ENCODE measurements around the gene SYNE3.

The SYNE3 gene

GRCh38 chr14:95553141-95553540 lies 36.7 kb upstream of the SYNE3 start:
- no CpG with 5 or more reads among the region's 7 CpGs for WGBS (ENCODE audit: extremely low coverage, insufficient coverage, insufficient read length)
- Histone ChIP-seq H3K14ac (ENCODE audit: low read length) (no peak overlapping the region), H3K4me1 (ENCODE audit: control insufficient read depth in 1 of 2, insufficient read depth in 2 of 2, low read length in 2 of 2) (peaks cover 4 to 5% of the 10 kb centered on the region in 2 experiments), H4K8ac (ENCODE audit: low read depth, low read length) (no peak overlapping the region), H3K4me3 (ENCODE audit: low read depth, low read length) (no peak overlapping the region), H2BK5ac (ENCODE audit: low read depth, low read length, poor library complexity) (no peak overlapping the region), H2AK5ac (ENCODE audit: low read length) (no peak overlapping the region), H3K4me2 (ENCODE audit: low read length) (no peak overlapping the region), H2BK12ac (ENCODE audit: low read length) (no peak overlapping the region), H2AFZ (ENCODE audit: insufficient read depth, low read length, poor library complexity) (no peak overlapping the region), H3K18ac (ENCODE audit: low read length) (no peak overlapping the region), H3K27me3 (ENCODE audit: insufficient read depth, low read length) (no peaks in the 10 kb centered on the region), H3K23ac (ENCODE audit: low read length) (no peak overlapping the region), H3K79me2 (ENCODE audit: control insufficient read depth, insufficient read depth, low read length, poor library complexity) (no peaks in the 10 kb centered on the region), H4K12ac (ENCODE audit: low read depth, low read length) (no peak overlapping the region), H3K4ac (ENCODE audit: low read depth, low read length) (no peak overlapping the region), H3K36me3 (ENCODE audit: control insufficient read depth in 1 of 2, insufficient read depth in 2 of 2, low read length in 2 of 2) (no peaks in the 10 kb centered on the region), H3K9ac (ENCODE audit: low read length) (no peak overlapping the region), H3K79me1 (ENCODE audit: low read length) (no peaks in the 10 kb centered on the region), H3K9me3 (ENCODE audit: insufficient read depth, low read depth, low read length) (no peaks in the 10 kb centered on the region), H3K27ac (ENCODE audit: low read depth, low read length) (no peak overlapping the region), H4K91ac (ENCODE audit: low read depth, low read length) (no peak overlapping the region), H2BK120ac (ENCODE audit: insufficient read depth, low read length, poor library complexity) (no peak overlapping the region)
- DNase-seq = no peak

- no peak overlapping the region for H2AFZ ChIP-seq (ENCODE audit: insufficient read depth, low read length, poor library complexity)
- peak overlapping the region; percentile 27 for H3K9ac ChIP-seq (ENCODE audit: low read length)
- peaks cover 8 to 15% of the 10 kb centered on the region in 2 experiments for H3K4me1 ChIP-seq (ENCODE audit: control insufficient read depth in 1 of 2, insufficient read depth in 2 of 2, low read length in 2 of 2)
- no peaks in the 10 kb centered on the region for H3K27me3 ChIP-seq (ENCODE audit: insufficient read depth, low read length)
- no peak overlapping the region for H3K4ac ChIP-seq (ENCODE audit: low read depth, low read length)
- H3K27ac ChIP-seq (ENCODE audit: low read depth, low read length) = no peak overlapping the region
- no peak overlapping the region for H3K4me2 ChIP-seq (ENCODE audit: low read length)
- H3K36me3 ChIP-seq (ENCODE audit: control insufficient read depth in 1 of 2, insufficient read depth in 2 of 2, low read length in 2 of 2) = no peaks in the 10 kb centered on the region
- H2AK5ac ChIP-seq (ENCODE audit: low read length) = no peak overlapping the region
- H4K91ac ChIP-seq (ENCODE audit: low read depth, low read length) = no peak overlapping the region
- H3K14ac ChIP-seq (ENCODE audit: low read length) = no peak overlapping the region
- H2BK120ac ChIP-seq (ENCODE audit: insufficient read depth, low read length, poor library complexity) = no peak overlapping the region
- H2BK5ac ChIP-seq (ENCODE audit: low read depth, low read length, poor library complexity) = no peak overlapping the region
- no peak for DNase-seq
- WGBS (ENCODE audit: extremely low coverage, insufficient coverage, insufficient read length) = no CpG with 5 or more reads among the region's 1 CpG
- H3K79me1 ChIP-seq (ENCODE audit: low read length) = peaks cover 2% of the 10 kb centered on the region
- no peak overlapping the region for H4K8ac ChIP-seq (ENCODE audit: low read depth, low read length)
- H3K9me3 ChIP-seq (ENCODE audit: insufficient read depth, low read depth, low read length) = no peaks in the 10 kb centered on the region
- no peaks in the 10 kb centered on the region for H3K79me2 ChIP-seq (ENCODE audit: control insufficient read depth, insufficient read depth, low read length, poor library complexity)
- H3K18ac ChIP-seq (ENCODE audit: low read length) = no peak overlapping the region
- H3K23ac ChIP-seq (ENCODE audit: low read length) = no peak overlapping the region
- no peak overlapping the region for H2BK12ac ChIP-seq (ENCODE audit: low read length)
- no peak overlapping the region for H4K12ac ChIP-seq (ENCODE audit: low read depth, low read length)
- no peak overlapping the region for H3K4me3 ChIP-seq (ENCODE audit: low read depth, low read length)
These were observed 35.0 kb upstream of the SYNE3 start for GRCh38 chr14:95551435-95551834.

- Histone ChIP-seq H3K27me3 (ENCODE audit: insufficient read depth, low read length) (no peaks in the 10 kb centered on the region), H3K18ac (ENCODE audit: low read length) (no peak overlapping the region), H3K23ac (ENCODE audit: low read length) (no peak overlapping the region), H3K14ac (ENCODE audit: low read length) (no peak overlapping the region), H2AFZ (ENCODE audit: insufficient read depth, low read length, poor library complexity) (no peak overlapping the region), H3K36me3 (ENCODE audit: control insufficient read depth in 1 of 2, insufficient read depth in 2 of 2, low read length in 2 of 2) (no peaks in the 10 kb centered on the region), H4K12ac (ENCODE audit: low read depth, low read length) (no peak overlapping the region), H2BK12ac (ENCODE audit: low read length) (no peak overlapping the region), H3K79me1 (ENCODE audit: low read length) (peaks cover 2% of the 10 kb centered on the region), H2AK5ac (ENCODE audit: low read length) (no peak overlapping the region), H2BK120ac (ENCODE audit: insufficient read depth, low read length, poor library complexity) (no peak overlapping the region), H3K4me3 (ENCODE audit: low read depth, low read length) (no peak overlapping the region), H3K9me3 (ENCODE audit: insufficient read depth, low read depth, low read length) (no peaks in the 10 kb centered on the region), H3K4me1 (ENCODE audit: control insufficient read depth in 1 of 2, insufficient read depth in 2 of 2, low read length in 2 of 2) (peaks cover 8 to 15% of the 10 kb centered on the region in 2 experiments), H3K79me2 (ENCODE audit: control insufficient read depth, insufficient read depth, low read length, poor library complexity) (no peaks in the 10 kb centered on the region), H3K27ac (ENCODE audit: low read depth, low read length) (no peak overlapping the region), H2BK5ac (ENCODE audit: low read depth, low read length, poor library complexity) (no peak overlapping the region), H3K4me2 (ENCODE audit: low read length) (no peak overlapping the region), H4K91ac (ENCODE audit: low read depth, low read length) (no peak overlapping the region), H3K9ac (ENCODE audit: low read length) (no peak overlapping the region), H4K8ac (ENCODE audit: low read depth, low read length) (no peak overlapping the region), H3K4ac (ENCODE audit: low read depth, low read length) (no peak overlapping the region)
- WGBS (ENCODE audit: extremely low coverage, insufficient coverage, insufficient read length) = no CpG with 5 or more reads among the region's 16 CpGs
- DNase-seq = no peak
These were observed 33.5 kb upstream of the SYNE3 start for GRCh38 chr14:95549656-95550585.

- no peak overlapping the region for H3K4me3 ChIP-seq (ENCODE audit: low read depth, low read length)
- H3K4me1 ChIP-seq (ENCODE audit: control insufficient read depth in 1 of 2, insufficient read depth in 2 of 2, low read length in 2 of 2) = peaks cover 8 to 15% of the 10 kb centered on the region in 2 experiments
- H3K4ac ChIP-seq (ENCODE audit: low read depth, low read length) = no peak overlapping the region
- no peaks in the 10 kb centered on the region for H3K79me2 ChIP-seq (ENCODE audit: control insufficient read depth, insufficient read depth, low read length, poor library complexity)
- no peak overlapping the region for H4K8ac ChIP-seq (ENCODE audit: low read depth, low read length)
- no CpG with 5 or more reads among the region's 9 CpGs for WGBS (ENCODE audit: extremely low coverage, insufficient coverage, insufficient read length)
- H3K9ac ChIP-seq (ENCODE audit: low read length) = no peak overlapping the region
- H3K18ac ChIP-seq (ENCODE audit: low read length) = no peak overlapping the region
- no peaks in the 10 kb centered on the region for H3K27me3 ChIP-seq (ENCODE audit: insufficient read depth, low read length)
- H2AK5ac ChIP-seq (ENCODE audit: low read length) = no peak overlapping the region
- no peak overlapping the region for H2BK12ac ChIP-seq (ENCODE audit: low read length)
- H4K91ac ChIP-seq (ENCODE audit: low read depth, low read length) = no peak overlapping the region
- H3K4me2 ChIP-seq (ENCODE audit: low read length) = no peak overlapping the region
- H3K27ac ChIP-seq (ENCODE audit: low read depth, low read length) = no peak overlapping the region
- H3K9me3 ChIP-seq (ENCODE audit: insufficient read depth, low read depth, low read length) = no peaks in the 10 kb centered on the region
- no peak overlapping the region for H2AFZ ChIP-seq (ENCODE audit: insufficient read depth, low read length, poor library complexity)
- H3K79me1 ChIP-seq (ENCODE audit: low read length) = peaks cover 2% of the 10 kb centered on the region
- H3K23ac ChIP-seq (ENCODE audit: low read length) = no peak overlapping the region
- H2BK5ac ChIP-seq (ENCODE audit: low read depth, low read length, poor library complexity) = no peak overlapping the region
- DNase-seq = no peak
- H3K36me3 ChIP-seq (ENCODE audit: control insufficient read depth in 1 of 2, insufficient read depth in 2 of 2, low read length in 2 of 2) = peaks cover 0 to 3% of the 10 kb centered on the region in 2 experiments
- no peak overlapping the region for H2BK120ac ChIP-seq (ENCODE audit: insufficient read depth, low read length, poor library complexity)
- H4K12ac ChIP-seq (ENCODE audit: low read depth, low read length) = no peak overlapping the region
- no peak overlapping the region for H3K14ac ChIP-seq (ENCODE audit: low read length)
These were observed 32.0 kb upstream of the SYNE3 start for GRCh38 chr14:95548328-95548929.

Data from trophoblast cell (in vitro differentiated cells and primary cell).